Transverse colon (tissue), 4 donors: ENCODE results near the gene SREBF1. TPM values are rescaled to one million over a fixed set of nuclear protein-coding genes. Genes with fewer than 3 reads are reported as not detected.
A peak's percentile ranks its signal among the peaks of the same experiment; 100 is the strongest.

ENCODE experiments used
- DNase-seq: peaks from one replicate; pipeline ENCODE4 v3.0.0-alpha.2; 2019
- H3K27ac ChIP-seq, 4 donors: fragments of 200-600 bp; sonication (generic); 2 replicates each; pipeline ENCODE4 v1.5.1; 2016 to 2018; ENCODE audit warnings: inconsistent platforms in 4 of 4
- H3K27me3 ChIP-seq: fragments of 200-600 bp; sonication (generic); 2 replicates; pipeline ENCODE4 v1.5.1; 2017; ENCODE audit warnings: inconsistent platforms
- H3K36me3 ChIP-seq, 4 donors: fragments of 200-600 bp; sonication (generic); 2 replicates each; pipeline ENCODE4 v1.5.1; 2017 to 2019; ENCODE audit warnings: inconsistent platforms in 4 of 4
- H3K4me1 ChIP-seq, 4 donors: fragments of 200-600 bp; sonication (generic); 2 replicates each; pipeline ENCODE4 v1.5.1; 2017 to 2020; ENCODE audit warnings: inconsistent platforms in 4 of 4
- H3K4me3 ChIP-seq, 4 donors: fragments of 200-600 bp; sonication (generic); 1 replicate in 1 of 4; 2 replicates in 3 of 4; pipeline versions ENCODE4 v1.5.1 to v1.6.1; 2017 to 2019; ENCODE audit warnings: inconsistent platforms in 4 of 4
- H3K9me3 ChIP-seq, 2 donors: fragments of 200-600 bp; sonication (generic); 2 replicates each; pipeline ENCODE4 v1.5.1; 2017 to 2019; ENCODE audit warnings: inconsistent platforms in 2 of 2
- EP300 ChIP-seq: sonication (generic); formaldehyde crosslinking; IDR thresholded peaks from one replicate; pipeline ENCODE4 v1.6.1; 2017; ENCODE audit warnings: antibody characterized with exemption, low read depth
- POLR2A ChIP-seq: fragments of 450-650 bp; IDR thresholded peaks from one replicate; pipeline ENCODE4 v1.6.1; 2016; ENCODE audit warnings: antibody characterized with exemption, mild to moderate bottlenecking, moderate library complexity
- POLR2AphosphoS5 ChIP-seq, 3 donors: sonication (generic); formaldehyde crosslinking; IDR thresholded peaks; one replicate each; pipeline ENCODE4 v1.6.1; 2016; ENCODE audit warnings: antibody characterized with exemption in 3 of 3
- WGBS, 2 donors: methylation state at CpG; one replicate each; pipeline ENCODE4 v1.1.5; 2018; ENCODE audit warnings: low coverage in 1 of 2; 5-methylcytosine and 5-hydroxymethylcytosine counted together
- in situ Hi-C, 4 donors: fragments of 200-750 bp; cut with MboI; loops; one replicate each; pipeline versions ENCODE4 v1.15.0 to v1.15.1; 2017; ENCODE audit warnings: low sequenced_read_pairs in 3 of 4, low pct_ligation_motif_present in 1 of 4, low pct_unique_long_range_greater_than_20kb in 1 of 4
- intact Hi-C: fragments of 100-400 bp; cut with DNase I; formaldehyde crosslinking; loops from one replicate; pipeline ENCODE4 v1.15.1; 2023; ENCODE audit warnings: low total_unique reads
- total RNA-seq, 4 donors: library from RNA; depleted of rRNA; stranded (reverse); fragments of >200 nt; gene quantifications; one replicate each; pipeline ENCODE4 v1.1.0, GENCODE V29; 2016
- TF ChIP-seq, protein P1 (sequence below), 5 experiments: fragments of 200-600 bp in 3 of 5; fragments of 450-650 bp in 2 of 5; sonication (generic) in 3 of 5; IDR thresholded peaks; 1 replicate in 2 of 5; 2 replicates in 3 of 5; pipeline ENCODE4 v1.5.1; 2016 to 2017; ENCODE audit warnings: antibody characterized with exemption in 5 of 5, inconsistent platforms in 3 of 5, mild to moderate bottlenecking in 2 of 5, moderate library complexity in 1 of 5

Gene SREBF1
- total RNA-seq, 4 donors from 2014 or later: 45.7 to 206 (median 148) TPM

DNA sequence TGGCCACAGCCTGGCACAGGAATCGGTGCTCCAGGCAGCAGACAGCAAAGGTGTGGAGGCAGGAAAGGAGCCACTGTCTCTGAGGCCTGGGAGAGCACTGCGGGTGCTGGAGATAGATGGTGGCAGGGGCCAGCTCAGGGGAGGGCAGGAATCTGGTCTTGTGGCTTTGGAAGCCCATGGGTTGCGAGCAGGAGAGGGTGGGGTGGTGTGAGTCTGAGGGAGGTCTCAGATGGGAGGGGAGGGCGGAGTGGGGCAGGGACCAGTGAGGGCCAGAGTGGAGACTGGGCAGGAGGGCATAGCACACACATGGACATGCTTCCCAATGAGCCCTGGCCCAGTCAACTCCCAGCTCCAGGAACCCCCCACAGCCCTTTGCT lies 70.1 kb downstream of the SREBF1 start:
- no peaks in the 10 kb centered on the region for H3K9me3 ChIP-seq
- no peaks in the 10 kb centered on the region for H3K36me3 ChIP-seq
- peak overlapping the region; percentile 18 to 45 (median 28) for H3K27ac ChIP-seq
- intact Hi-C loops (no loop called here), in situ Hi-C loops (no loop called here)
- H3K4me3 ChIP-seq: no peak overlapping the region
- DNase-seq: no peak
- peaks cover 8 to 47% (median 28%) of the 10 kb centered on the region in 4 donors for H3K4me1 ChIP-seq
- H3K27me3 ChIP-seq: no peaks in the 10 kb centered on the region
- no peak for TF ChIP-seq EP300
- no peak for TF ChIP-seq POLR2AphosphoS5 (IDR thresholded peaks at IDR 0.05)
- TF ChIP-seq, protein P1, sequence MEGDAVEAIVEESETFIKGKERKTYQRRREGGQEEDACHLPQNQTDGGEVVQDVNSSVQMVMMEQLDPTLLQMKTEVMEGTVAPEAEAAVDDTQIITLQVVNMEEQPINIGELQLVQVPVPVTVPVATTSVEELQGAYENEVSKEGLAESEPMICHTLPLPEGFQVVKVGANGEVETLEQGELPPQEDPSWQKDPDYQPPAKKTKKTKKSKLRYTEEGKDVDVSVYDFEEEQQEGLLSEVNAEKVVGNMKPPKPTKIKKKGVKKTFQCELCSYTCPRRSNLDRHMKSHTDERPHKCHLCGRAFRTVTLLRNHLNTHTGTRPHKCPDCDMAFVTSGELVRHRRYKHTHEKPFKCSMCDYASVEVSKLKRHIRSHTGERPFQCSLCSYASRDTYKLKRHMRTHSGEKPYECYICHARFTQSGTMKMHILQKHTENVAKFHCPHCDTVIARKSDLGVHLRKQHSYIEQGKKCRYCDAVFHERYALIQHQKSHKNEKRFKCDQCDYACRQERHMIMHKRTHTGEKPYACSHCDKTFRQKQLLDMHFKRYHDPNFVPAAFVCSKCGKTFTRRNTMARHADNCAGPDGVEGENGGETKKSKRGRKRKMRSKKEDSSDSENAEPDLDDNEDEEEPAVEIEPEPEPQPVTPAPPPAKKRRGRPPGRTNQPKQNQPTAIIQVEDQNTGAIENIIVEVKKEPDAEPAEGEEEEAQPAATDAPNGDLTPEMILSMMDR (IDR thresholded peaks at IDR 0.05): no peak
- no peak for TF ChIP-seq POLR2A
- WGBS, 2 donors: 92% methylated on average over 4 of the region's 4 CpGs; no CpG with 5 or more reads in 1 of the 2 donors

DNA sequence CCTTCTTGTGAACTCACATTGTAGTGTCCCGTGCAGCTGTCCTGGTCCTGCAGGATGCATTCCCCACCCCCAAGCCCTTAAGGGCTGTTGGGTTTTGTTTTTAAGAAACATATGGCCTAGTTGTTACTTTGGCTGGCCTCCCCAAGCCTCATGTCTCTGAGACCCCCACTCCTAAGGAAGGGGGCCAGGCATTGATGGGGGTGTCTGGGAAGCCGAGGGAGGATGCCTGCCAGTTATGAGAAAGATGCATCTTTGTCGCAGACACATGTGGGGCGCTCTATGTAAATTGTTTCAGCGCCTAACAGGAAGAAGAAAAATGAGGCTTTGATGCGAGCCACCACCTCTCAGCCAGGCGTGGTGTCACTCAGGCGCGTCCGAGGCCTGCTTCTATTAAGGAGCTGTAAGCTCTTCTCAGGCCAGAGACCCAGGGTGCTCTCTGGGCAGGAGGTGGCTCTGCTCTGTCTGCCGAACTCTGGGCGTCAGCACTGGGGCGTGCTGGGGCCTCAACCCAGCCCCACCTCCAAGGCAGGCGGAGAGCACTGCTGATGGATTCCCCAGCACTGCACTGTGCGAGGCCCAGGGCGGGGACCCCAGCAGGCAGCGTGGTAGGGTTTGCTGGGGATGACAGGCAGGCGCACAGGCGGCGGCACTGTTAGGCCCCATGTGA lies 70.6 kb downstream of the SREBF1 start:
- in situ Hi-C loops (no loop called here), intact Hi-C loops (no loop called here)
- no peak for DNase-seq
- H3K4me3 ChIP-seq: no peak overlapping the region
- peak overlapping the region; percentile 18 to 45 (median 28) for H3K27ac ChIP-seq
- TF ChIP-seq POLR2AphosphoS5 (IDR thresholded peaks at IDR 0.05): no peak
- no peak for TF ChIP-seq POLR2A
- no peak for TF ChIP-seq EP300
- TF ChIP-seq, protein P1 (IDR thresholded peaks at IDR 0.05): no peak
- no peaks in the 10 kb centered on the region for H3K27me3 ChIP-seq
- H3K36me3 ChIP-seq: no peaks in the 10 kb centered on the region
- WGBS, 2 donors: 70 to 74% methylated on average over 6 to 20 of the region's 20 CpGs
- peaks cover 8 to 47% (median 28%) of the 10 kb centered on the region in 4 donors for H3K4me1 ChIP-seq
- H3K9me3 ChIP-seq: no peaks in the 10 kb centered on the region

DNA sequence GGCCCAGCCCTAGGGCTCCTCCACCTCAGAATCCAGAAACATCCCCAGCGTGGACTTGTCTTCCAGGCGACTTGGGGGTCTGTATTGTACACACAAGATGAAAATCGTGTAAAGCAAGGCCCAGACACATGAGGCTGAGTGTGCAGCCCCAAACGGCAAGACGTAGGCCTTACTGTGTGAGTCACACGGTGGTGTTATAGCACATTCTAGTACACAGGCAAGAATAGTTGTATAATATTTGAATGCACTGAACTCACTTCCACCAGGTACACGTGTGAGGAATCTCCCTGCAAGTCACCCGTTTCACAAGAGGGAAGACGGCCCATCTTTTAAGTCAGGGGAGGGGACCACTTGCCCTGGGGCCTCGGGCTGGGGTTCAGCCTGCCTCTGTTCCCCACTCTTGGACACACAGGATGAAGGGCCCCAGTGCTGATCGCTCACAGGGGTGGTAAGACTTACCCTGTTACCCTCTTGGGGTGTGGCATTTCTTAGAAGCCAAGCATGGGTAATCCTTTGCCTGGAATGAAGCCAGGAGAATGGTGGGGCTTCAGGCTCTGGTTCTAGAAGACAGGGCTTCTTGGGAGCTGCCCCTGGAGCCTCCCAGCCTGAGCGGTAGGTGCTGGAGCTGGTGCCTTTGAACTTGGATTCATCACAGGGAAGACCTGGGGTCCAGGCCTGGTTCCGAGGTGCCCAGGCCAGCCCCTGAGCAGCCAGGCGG lies 71.3 kb downstream of the SREBF1 start:
- no peaks in the 10 kb centered on the region for H3K36me3 ChIP-seq
- peak overlapping the region in 2 of 4 donors; percentile 31 to 45 for H3K27ac ChIP-seq
- TF ChIP-seq EP300 (no peak), POLR2A (no peak), POLR2AphosphoS5 (IDR thresholded peaks at IDR 0.05) (no peak)
- TF ChIP-seq, protein P1 (IDR thresholded peaks at IDR 0.05): no peak
- H3K4me3 ChIP-seq: no peak overlapping the region
- in situ Hi-C loops: no loop called here
- WGBS, 2 donors: 78% methylated on average over 13 of the region's 14 CpGs; no CpG with 5 or more reads in 1 of the 2 donors
- no peaks in the 10 kb centered on the region for H3K9me3 ChIP-seq
- intact Hi-C loops: no loop called here
- DNase-seq: no peak
- H3K27me3 ChIP-seq: no peaks in the 10 kb centered on the region
- peaks cover 8 to 42% (median 25%) of the 10 kb centered on the region in 4 donors for H3K4me1 ChIP-seq

DNA sequence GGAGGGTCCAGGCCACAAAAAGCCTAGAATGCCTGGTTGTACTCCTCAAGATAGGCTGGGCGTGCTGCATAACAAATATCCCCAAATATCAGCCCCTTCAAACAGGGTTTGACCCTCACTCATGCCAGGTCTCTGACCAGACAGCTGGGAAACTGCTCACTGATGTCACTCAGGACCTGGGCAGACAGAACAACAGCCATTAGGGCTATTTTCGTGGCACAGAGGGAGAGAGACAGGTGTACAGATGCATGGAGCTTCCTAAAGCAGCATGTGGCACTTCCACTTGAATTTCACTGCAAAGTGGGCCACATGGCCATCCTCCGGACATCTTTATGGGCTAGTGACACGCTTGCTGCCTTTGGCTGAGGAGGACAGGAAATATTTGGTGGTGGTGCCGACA lies 73.1 kb downstream of the SREBF1 start:
- DNase-seq: no peak
- TF ChIP-seq POLR2AphosphoS5 (IDR thresholded peaks at IDR 0.05) (no peak), POLR2A (no peak), EP300 (no peak)
- TF ChIP-seq, protein P1 (IDR thresholded peaks at IDR 0.05): no peak
- intact Hi-C loops (no loop called here), in situ Hi-C loops (no loop called here)
- 86% methylated on average over 5 of the region's 5 CpGs; no CpG with 5 or more reads in 1 of the 2 donors for WGBS, 2 donors
- no peaks in the 10 kb centered on the region for H3K36me3 ChIP-seq
- no peak overlapping the region for H3K4me3 ChIP-seq
- no peak overlapping the region for H3K27ac ChIP-seq
- H3K4me1 ChIP-seq: peaks cover 4 to 24% (median 12%) of the 10 kb centered on the region in 4 donors
- no peaks in the 10 kb centered on the region for H3K9me3 ChIP-seq
- H3K27me3 ChIP-seq: no peaks in the 10 kb centered on the region
